G401 (cell line): ENCODE results near the gene IL10RA. TPM values are rescaled to one million over a fixed set of nuclear protein-coding genes. Genes with fewer than 3 reads are reported as not detected.
"Not testable (repeated sequence)": the region's sequence is repeated elsewhere in the genome, so short reads cannot be mapped to it uniquely, and the experiment has no call there.

Source experiments
- DNase-seq: peaks from one replicate; pipeline ENCODE4 v3.0.0-alpha.2; 2015; ENCODE audit warnings: low spot score
- in situ Hi-C: cut with HindIII; loops from 2 replicates; pipeline ENCODE4 v1.10.0; 2016; ENCODE audit warnings: low sequenced_read_pairs, mixed read lengths
- total RNA-seq: library from RNA; depleted of rRNA; stranded (reverse); fragments of >200 nt; shearing (Covaris generic); gene quantifications from 2 replicates; pipeline ENCODE4 v1.2.3, GENCODE V29; 2014; rRNA removed

IL10RA gene
- total RNA-seq, result not detected in 2 replicates

DNA sequence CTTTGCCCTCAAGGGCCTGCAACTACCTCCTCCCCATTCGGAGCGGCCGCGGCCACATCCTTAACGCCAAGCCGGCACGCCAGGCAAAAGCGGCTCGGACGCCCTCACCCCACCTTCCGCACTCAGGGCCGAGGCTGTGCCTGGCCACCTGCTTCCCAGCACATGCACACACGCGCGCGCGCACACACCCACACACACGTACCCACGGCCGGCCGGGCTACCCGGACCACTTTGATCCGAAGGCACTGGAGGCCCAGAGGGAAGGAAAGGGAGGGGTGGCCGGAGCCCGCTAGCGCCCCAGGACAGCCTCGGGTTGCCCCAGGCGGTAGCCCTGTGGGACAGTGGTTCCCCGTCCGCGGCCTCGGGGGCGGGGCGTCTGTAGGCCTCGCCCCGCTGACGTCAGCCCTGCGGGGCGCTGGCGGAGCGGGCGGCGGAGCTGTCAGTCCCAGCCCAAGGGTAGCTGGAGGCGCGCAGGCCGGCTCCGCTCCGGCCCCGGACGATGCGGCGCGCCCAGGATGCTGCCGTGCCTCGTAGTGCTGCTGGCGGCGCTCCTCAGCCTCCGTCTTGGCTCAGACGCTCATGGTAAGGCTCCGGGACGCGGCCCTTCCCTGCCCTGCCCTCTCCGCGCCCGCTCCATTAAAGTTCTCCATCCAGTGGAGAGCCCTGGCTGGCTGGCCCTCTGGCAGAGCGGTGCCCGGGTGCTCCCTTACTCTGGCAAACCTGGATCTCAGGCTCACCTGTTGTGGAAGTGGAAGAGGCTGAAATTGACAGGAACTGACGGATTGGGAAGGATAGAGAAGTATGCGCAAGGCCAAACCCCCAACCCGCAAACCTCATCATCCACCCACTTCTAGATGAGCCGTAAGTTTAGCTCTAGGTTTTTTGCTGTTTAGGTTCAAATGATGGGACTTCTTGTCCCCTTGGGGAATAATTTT lies at the start of gene IL10RA:
IL10RA (plus strand) TSS at position 442 of the 935 bp plus-strand sequence; CDS start at position 516, 74 bp downstream.
- DNase-seq, result peak; percentile 65
- in situ Hi-C loops, result no loop called here

DNA sequence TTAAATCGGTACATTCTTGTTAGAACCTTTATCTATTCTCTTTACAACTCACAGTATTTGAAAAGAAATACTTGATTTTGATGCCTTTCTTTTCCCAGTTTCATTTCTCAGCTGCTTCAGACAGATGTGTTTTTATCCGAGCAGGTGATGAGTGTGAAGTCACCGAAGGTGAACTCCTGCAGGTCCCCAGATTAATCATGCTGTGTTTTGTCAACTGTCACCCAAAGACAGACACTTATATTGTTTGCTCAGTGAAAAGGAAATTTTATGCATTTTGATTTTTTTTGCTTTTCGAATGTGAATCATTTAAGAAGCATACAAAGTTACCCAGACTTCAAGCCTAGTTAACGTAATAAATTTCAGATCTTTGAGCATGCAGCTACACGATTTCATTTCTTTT lies 49.2 kb upstream of the IL10RA start:
- DNase-seq, result no peak
- in situ Hi-C loops, result no loop called here

- in situ Hi-C loops, result no loop called here
These were observed 45.5 kb upstream of the IL10RA start for GRCh38 chr11:117940736-117941135.

GRCh38 chr11:117941163-117941707 lies 45.0 kb upstream of the IL10RA start:
- DNase-seq, result no peak
- in situ Hi-C loops, result no loop called here

More at GRCh38 chr11:117940736-117941135, 45.5 kb upstream of the IL10RA start:
- no peak for DNase-seq

DNA sequence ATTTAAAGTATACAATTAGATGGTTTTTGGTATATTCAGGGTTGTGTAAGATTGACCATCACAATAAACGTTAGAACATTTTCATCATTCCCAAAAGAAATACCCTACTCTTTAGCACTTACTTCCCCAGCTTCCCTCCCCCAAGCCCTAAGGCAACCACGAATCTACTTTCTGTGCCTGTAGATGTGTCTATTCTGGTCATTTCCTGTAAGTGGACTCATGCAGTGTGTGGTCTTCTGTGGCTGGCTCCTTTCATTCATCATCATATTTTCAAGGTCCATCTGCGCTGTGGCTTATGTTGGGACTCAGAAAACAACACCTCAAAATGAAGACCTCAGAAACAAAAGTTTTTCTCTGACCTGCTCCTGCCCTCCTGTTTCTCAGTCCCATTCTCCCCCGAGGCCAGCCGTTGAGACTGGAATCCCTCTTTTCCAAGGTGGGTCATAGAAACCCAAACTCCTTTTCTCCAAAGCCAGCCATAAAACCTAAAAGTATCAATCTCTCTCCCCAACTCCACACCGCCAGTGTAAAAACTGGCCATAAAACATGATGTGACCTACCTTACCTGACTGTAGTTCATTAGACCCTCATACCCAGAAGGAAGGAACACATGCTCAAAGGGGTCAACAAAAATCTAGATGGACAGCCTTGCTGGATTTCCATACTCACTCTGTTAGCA lies 44.1 kb upstream of the IL10RA start:
- in situ Hi-C loops, result no loop called here
- DNase-seq, result no peak

DNA sequence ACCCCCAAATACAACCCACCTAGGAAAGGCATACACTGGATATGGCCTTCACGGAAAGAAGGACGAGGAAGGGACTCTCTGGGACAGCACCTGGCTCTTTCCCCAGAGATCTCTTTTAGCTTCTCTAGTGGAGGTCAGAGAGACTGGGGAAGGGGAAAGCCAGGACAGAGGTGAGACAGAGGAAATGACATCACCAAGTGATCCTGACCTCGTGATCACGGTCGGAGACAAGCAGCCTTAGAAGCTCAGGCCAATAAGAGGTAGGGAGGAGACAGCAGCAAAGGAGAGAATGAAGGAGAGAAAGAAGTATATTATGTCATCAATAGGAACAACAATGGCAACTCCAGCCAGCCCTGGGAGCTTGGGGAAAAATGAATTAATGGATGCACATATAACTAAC lies 41.6 kb upstream of the IL10RA start:
- in situ Hi-C loops, result no loop called here
- DNase-seq, result no peak

- DNase-seq, result no peak
- in situ Hi-C loops, result no loop called here
These were observed 41.0 kb upstream of the IL10RA start for GRCh38 chr11:117945047-117945810.

DNA sequence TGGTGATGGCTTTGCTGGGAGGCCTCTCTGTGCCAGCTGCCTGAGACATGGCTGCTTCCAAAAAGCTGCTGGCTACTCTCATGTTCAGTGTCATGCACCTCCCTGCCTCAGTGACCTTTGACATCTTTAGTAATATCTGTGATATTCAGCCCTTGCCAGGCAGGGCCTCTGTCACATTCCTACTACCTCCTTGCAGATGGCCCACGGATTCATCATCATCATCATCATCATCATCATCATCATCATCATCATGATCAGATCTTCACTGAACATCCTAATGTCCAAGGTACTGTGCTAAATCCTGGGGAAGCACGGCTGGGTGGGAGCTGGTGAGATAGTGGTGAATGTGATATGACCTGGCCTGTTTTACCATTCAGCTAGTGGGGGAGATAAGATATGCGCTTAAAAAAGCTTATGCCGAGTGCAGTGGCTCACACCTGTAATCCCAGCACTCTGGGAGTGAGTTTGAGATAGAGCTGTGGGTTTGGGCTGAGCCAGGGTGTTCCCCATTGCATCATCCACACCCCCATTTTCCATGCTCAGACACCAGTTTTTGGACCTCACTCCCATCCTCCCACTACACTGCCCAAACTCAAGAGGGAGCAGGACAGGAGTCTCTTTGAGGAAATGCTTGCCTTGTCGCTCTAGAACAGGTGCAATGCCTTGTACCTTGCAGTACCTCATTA lies 39.9 kb upstream of the IL10RA start:
- in situ Hi-C loops, result no loop called here
- no peak for DNase-seq

DNA sequence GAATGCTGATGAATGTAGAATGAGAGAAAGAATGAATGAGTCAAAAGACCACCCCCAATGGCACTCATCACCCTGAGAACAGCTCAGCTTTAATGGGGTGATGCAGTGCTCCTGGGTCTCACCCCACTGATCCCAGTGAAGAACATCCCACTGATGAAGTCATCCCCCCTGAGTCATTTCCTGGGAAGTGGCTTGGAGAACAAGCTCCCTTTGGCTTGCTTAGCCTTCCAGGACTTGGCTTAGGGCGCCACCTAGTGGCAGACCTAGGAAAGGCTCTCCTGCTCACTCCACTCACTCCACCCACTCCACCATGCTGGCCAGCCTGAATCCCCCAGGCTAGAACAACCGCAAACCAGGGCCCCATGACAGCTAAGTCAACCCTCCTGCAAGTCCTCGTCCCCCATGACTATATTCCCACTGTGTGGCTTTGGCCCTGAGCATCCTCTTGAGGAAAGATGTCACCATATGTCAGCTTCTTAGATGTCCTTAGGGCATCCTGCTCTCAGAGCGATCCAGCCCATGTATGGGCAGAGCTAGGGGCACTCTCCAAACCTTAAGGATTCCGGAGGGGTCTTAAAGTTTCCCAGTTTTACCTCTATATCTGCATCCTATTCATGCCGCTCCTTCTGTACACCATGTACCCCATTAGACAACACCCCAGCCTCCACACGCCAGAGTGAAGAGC lies 39.2 kb upstream of the IL10RA start:
- DNase-seq, result peak; percentile 89
- in situ Hi-C loops, result no loop called here

- in situ Hi-C loops, DNase-seq: not testable (repeated sequence)
These were observed 38.4 kb upstream of the IL10RA start for GRCh38 chr11:117947751-117948150.

DNA sequence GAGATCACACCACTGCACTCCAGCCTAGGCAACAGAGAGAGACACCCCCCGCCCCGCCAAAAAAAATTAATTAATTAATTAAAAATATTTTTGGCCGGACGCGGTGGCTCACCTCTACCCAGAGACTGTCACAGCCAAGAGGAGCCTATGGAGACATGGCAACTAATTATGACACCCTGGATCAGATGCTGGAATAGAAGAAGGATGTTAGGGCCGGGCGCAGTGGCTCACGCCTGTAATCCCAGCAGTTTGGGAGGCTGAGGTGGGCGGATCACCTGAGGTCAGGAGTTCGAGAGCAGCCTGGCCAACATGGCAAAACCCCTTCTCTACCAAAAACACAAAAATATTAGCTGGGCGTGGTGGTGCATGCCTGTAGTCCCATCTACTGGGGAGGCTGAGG lies 37.7 kb upstream of the IL10RA start:
- in situ Hi-C loops, DNase-seq: not testable (repeated sequence)

GRCh38 chr11:117949062-117949461 lies 37.1 kb upstream of the IL10RA start:
- DNase-seq, result no peak
- in situ Hi-C loops, result no loop called here

DNA sequence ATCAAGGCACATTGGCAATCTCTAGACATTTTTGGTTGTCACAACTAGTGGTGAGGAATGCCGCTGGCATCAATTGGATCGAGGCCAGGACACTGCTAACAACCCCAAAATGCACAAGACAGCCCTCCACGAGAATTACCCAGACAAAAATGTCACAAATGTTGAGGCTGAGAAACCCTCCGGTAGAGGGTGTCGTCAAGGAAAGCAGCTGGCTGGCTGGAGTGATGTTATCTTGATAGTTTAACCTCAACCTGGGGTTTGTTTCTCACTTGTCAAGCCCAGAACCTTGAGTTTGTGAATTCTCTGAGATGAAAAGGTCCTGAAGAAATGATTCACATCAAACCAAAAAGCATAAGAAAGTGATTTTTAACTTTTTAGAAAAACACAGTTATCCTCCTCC lies 35.9 kb upstream of the IL10RA start:
- in situ Hi-C loops, result no loop called here
- no peak for DNase-seq

DNA sequence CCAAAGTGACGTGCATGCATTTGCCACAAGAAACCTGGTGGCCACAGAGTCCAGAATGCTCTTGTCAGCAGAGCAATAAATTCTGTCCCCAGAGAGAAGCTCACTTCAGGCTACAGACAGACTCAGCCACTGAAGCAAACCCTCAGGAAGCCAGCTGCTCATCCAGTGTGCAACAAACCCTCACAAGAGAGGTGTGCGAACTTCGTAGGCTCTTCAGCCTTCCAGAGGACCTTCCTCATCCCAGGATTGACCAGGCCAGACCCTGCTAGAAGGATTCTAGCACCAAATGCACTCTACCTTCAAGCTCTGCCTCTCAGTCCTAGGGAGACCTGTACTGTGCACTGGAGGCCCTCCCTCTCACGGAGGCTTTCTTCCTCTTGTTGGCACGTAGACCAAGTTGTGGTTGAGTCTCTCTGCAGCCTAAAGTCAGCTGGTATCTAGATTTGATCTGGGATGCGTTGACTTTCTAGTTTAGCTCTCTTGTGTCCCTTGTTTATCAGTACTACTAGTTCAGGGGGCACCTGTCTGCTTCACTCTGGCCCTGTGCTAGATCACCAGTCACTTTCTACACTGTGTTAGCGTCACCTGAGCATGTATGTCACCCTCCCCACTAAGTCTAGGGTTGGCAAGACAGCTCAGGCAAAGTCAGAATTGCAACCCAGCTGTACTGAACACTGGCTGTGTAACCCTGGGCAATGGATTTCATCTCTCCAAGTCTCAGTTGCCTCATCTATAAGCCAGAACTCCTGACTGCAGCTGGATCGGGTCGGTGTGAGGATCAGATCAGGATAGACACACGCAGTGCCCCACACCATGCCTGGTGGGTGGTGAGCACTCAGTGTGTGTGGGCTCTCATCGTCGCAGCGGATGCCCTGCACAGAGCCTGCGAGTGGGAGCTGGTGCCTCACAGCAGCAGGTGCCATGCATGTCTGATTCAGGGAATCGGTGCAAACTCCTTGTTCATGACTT lies 34.9 kb upstream of the IL10RA start:
- in situ Hi-C loops, result no loop called here
- DNase-seq, result no peak

GRCh38 chr11:117953024-117953671 lies 33.0 kb upstream of the IL10RA start:
- DNase-seq, result no peak
- in situ Hi-C loops, result no loop called here

DNA sequence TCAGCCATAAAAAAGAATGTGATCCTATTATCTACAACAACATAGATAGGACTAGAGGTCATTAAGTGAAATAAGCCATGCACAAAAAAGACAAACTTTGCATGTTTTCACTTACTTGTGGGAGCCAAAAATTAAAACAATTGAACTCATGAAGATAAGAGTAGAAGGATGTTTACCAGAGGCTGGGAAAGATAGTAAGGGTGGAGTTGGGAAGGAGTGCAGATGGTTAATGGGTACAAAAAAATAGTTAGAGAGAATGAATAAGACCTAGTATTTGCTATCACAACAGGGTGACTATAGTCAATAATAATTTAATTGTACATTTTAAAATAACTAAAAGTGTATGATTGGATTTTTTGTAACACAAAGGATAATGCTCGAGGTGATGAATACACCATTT lies 27.2 kb upstream of the IL10RA start:
- in situ Hi-C loops, result no loop called here
- DNase-seq, result no peak
